Measurements from ENCODE around the gene LDLRAD2. TPM values are rescaled to one million over a fixed set of nuclear protein-coding genes. Genes with fewer than 3 reads are reported as not detected.

Gene LDLRAD2
- polyA plus RNA-seq, 3 donors from 2014 or later = 0.12 to 0.29 TPM; not detected in 1

- Mint-ChIP-seq H3K36me3 (no peaks in the 10 kb centered on the region), H3K4me1 (no peaks in the 10 kb centered on the region), H3K4me3 (no peak overlapping the region), H3K27ac (no peak overlapping the region), H3K27me3 (ENCODE audit: low read depth in 3 of 3) (peaks cover 0 to 3% (median 2%) of the 10 kb centered on the region in 3 donors), H3K9me3 (no peaks in the 10 kb centered on the region)
- no peak for DNase-seq
Observed at GRCh38 chr1:21799730-21800129, 12.3 kb upstream of the LDLRAD2 start.

- DNase-seq = no peak
- Mint-ChIP-seq H3K9me3 (no peaks in the 10 kb centered on the region), H3K36me3 (no peaks in the 10 kb centered on the region), H3K4me3 (no peak overlapping the region), H3K4me1 (no peaks in the 10 kb centered on the region), H3K27ac (no peak overlapping the region), H3K27me3 (ENCODE audit: low read depth in 3 of 3) (peaks cover 0 to 3% (median 2%) of the 10 kb centered on the region in 3 donors)
Observed at GRCh38 chr1:21801100-21801499, 11.0 kb upstream of the LDLRAD2 start.

GRCh38 chr1:21804536-21804935 is 7.5 kb upstream of the LDLRAD2 start:
- H3K36me3 Mint-ChIP-seq = no peaks in the 10 kb centered on the region
- H3K27me3 Mint-ChIP-seq (ENCODE audit: low read depth in 3 of 3) = peaks cover 0 to 2% (median 0%) of the 10 kb centered on the region in 3 donors
- no peak overlapping the region for H3K4me3 Mint-ChIP-seq
- H3K27ac Mint-ChIP-seq = no peak overlapping the region
- H3K4me1 Mint-ChIP-seq = no peaks in the 10 kb centered on the region
- no peak for DNase-seq
- H3K9me3 Mint-ChIP-seq = no peaks in the 10 kb centered on the region

GRCh38 chr1:21813542-21813941 is 1.5 kb downstream of the LDLRAD2 start:
- Mint-ChIP-seq H3K9me3 (peaks cover 0 to 1% (median 0%) of the 10 kb centered on the region in 6 donors), H3K36me3 (no peaks in the 10 kb centered on the region), H3K27me3 (ENCODE audit: low read depth in 3 of 3) (peaks cover 3 to 9% (median 5%) of the 10 kb centered on the region in 3 donors), H3K27ac (no peak overlapping the region), H3K4me3 (peak overlapping the region; percentile 18 to 47 (median 35)), H3K4me1 (peaks cover 16 to 17% of the 10 kb centered on the region in 2 donors)
- DNase-seq = no peak

- Mint-ChIP-seq H3K27me3 (ENCODE audit: low read depth in 3 of 3) (peaks cover 3 to 10% (median 5%) of the 10 kb centered on the region in 3 donors), H3K4me3 (peak overlapping the region; percentile 54 to 73 (median 66)), H3K36me3 (no peaks in the 10 kb centered on the region), H3K9me3 (peaks cover 0 to 1% (median 0%) of the 10 kb centered on the region in 6 donors), H3K27ac (peak overlapping the region in 3 of 6 donors; percentile 18 to 61 (median 33)), H3K4me1 (peaks cover 18 to 19% of the 10 kb centered on the region in 2 donors)
- DNase-seq = peak; percentile 31 to 47 (median 42)
Observed at GRCh38 chr1:21814241-21814918, 2.3 kb downstream of the LDLRAD2 start.

- Mint-ChIP-seq H3K36me3 (no peaks in the 10 kb centered on the region), H3K9me3 (peaks cover 0 to 1% (median 0%) of the 10 kb centered on the region in 6 donors), H3K27me3 (ENCODE audit: low read depth in 3 of 3) (peaks cover 3 to 10% (median 5%) of the 10 kb centered on the region in 3 donors), H3K27ac (peak overlapping the region in 4 of 6 donors; percentile 18 to 74 (median 47)), H3K4me1 (peaks cover 18 to 19% of the 10 kb centered on the region in 2 donors), H3K4me3 (peak overlapping the region; percentile 54 to 73 (median 66))
- peak; percentile 16 to 32 (median 22) for DNase-seq
Observed at GRCh38 chr1:21814981-21815582, 3.0 kb downstream of the LDLRAD2 start.

GRCh38 chr1:21815724-21816321 is 3.8 kb downstream of the LDLRAD2 start:
- Mint-ChIP-seq H3K36me3 (no peaks in the 10 kb centered on the region), H3K4me1 (peaks cover 18 to 19% of the 10 kb centered on the region in 2 donors), H3K27me3 (ENCODE audit: low read depth in 3 of 3) (peaks cover 3 to 10% (median 5%) of the 10 kb centered on the region in 3 donors), H3K4me3 (peak overlapping the region in 1 of 5 donors; percentile 21), H3K27ac (peak overlapping the region in 4 of 6 donors; percentile 2 to 84 (median 49)), H3K9me3 (peaks cover 0 to 1% (median 0%) of the 10 kb centered on the region in 6 donors)
- peak; percentile 22 to 35 (median 28) for DNase-seq

GRCh38 chr1:21816602-21817302 is 4.7 kb downstream of the LDLRAD2 start:
- H3K4me3 Mint-ChIP-seq = peak overlapping the region in 1 of 5 donors; percentile 16
- peak overlapping the region in 4 of 6 donors; percentile 2 to 11 (median 4) for H3K27ac Mint-ChIP-seq
- peaks cover 3 to 10% (median 5%) of the 10 kb centered on the region in 3 donors for H3K27me3 Mint-ChIP-seq (ENCODE audit: low read depth in 3 of 3)

GRCh38 chr1:21818656-21819055 is 6.6 kb downstream of the LDLRAD2 start:
- no peaks in the 10 kb centered on the region for H3K36me3 Mint-ChIP-seq
- H3K4me3 Mint-ChIP-seq = peak overlapping the region in 1 of 5 donors; percentile 21
- H3K4me1 Mint-ChIP-seq = peaks cover 18 to 19% of the 10 kb centered on the region in 2 donors
- DNase-seq = peak; percentile 19 to 30 (median 26)
- peaks cover 2 to 7% (median 4%) of the 10 kb centered on the region in 3 donors for H3K27me3 Mint-ChIP-seq (ENCODE audit: low read depth in 3 of 3)
- H3K9me3 Mint-ChIP-seq = no peaks in the 10 kb centered on the region
- no peak overlapping the region for H3K27ac Mint-ChIP-seq

More at GRCh38 chr1:21816602-21817302, 4.7 kb downstream of the LDLRAD2 start:
- no peaks in the 10 kb centered on the region for H3K36me3 Mint-ChIP-seq
- H3K9me3 Mint-ChIP-seq = no peaks in the 10 kb centered on the region
- peaks cover 18 to 19% of the 10 kb centered on the region in 2 donors for H3K4me1 Mint-ChIP-seq
- no peak for DNase-seq

GRCh38 chr1:21820597-21821232 is 8.7 kb downstream of the LDLRAD2 start:
- no peak overlapping the region for H3K4me3 Mint-ChIP-seq
- no peak overlapping the region for H3K27ac Mint-ChIP-seq
- H3K4me1 Mint-ChIP-seq = peaks cover 6 to 10% of the 10 kb centered on the region in 2 donors
- no peaks in the 10 kb centered on the region for H3K9me3 Mint-ChIP-seq
- H3K36me3 Mint-ChIP-seq = no peaks in the 10 kb centered on the region
- H3K27me3 Mint-ChIP-seq (ENCODE audit: low read depth in 3 of 3) = peaks cover 0 to 5% (median 3%) of the 10 kb centered on the region in 3 donors
- no peak for DNase-seq

GRCh38 chr1:21821385-21822019 is 9.4 kb downstream of the LDLRAD2 start:
- H3K4me1 Mint-ChIP-seq = peaks cover 3 to 7% of the 10 kb centered on the region in 2 donors
- H3K9me3 Mint-ChIP-seq = no peaks in the 10 kb centered on the region
- no peak overlapping the region for H3K27ac Mint-ChIP-seq
- no peaks in the 10 kb centered on the region for H3K36me3 Mint-ChIP-seq
- H3K27me3 Mint-ChIP-seq (ENCODE audit: low read depth in 3 of 3) = peaks cover 0 to 6% (median 3%) of the 10 kb centered on the region in 3 donors
- H3K4me3 Mint-ChIP-seq = no peak overlapping the region
- no peak for DNase-seq

- no peak for DNase-seq
- Mint-ChIP-seq H3K9me3 (no peaks in the 10 kb centered on the region), H3K27me3 (ENCODE audit: low read depth in 3 of 3) (peaks cover 0 to 6% (median 3%) of the 10 kb centered on the region in 3 donors), H3K4me1 (peaks cover 3 to 7% of the 10 kb centered on the region in 2 donors), H3K27ac (no peak overlapping the region), H3K4me3 (no peak overlapping the region), H3K36me3 (no peaks in the 10 kb centered on the region)
Observed at GRCh38 chr1:21822349-21822748, 10.3 kb downstream of the LDLRAD2 start.

Measured in immature natural killer cell (primary cell).